Skin of body (tissue), 2 donors: ENCODE results near the gene F7. TPM values are rescaled to one million over a fixed set of nuclear protein-coding genes. Genes with fewer than 3 reads are reported as not detected.
"Not testable (repeated sequence)": the region's sequence is repeated elsewhere in the genome, so short reads cannot be mapped to it uniquely, and the experiment has no call there.

Experiments
- DNase-seq: peaks from one replicate; lab custom pipeline; 2025; lab: John Stamatoyannopoulos, UW
- total RNA-seq: library from RNA; depleted of rRNA; stranded (reverse); fragments of >200 nt; gene quantifications from one replicate; pipeline ENCODE4 v1.2.3, GENCODE V29; 2014

The F7 gene
- total RNA-seq, 1 donor from 2014 or later = 2.2 TPM

DNA sequence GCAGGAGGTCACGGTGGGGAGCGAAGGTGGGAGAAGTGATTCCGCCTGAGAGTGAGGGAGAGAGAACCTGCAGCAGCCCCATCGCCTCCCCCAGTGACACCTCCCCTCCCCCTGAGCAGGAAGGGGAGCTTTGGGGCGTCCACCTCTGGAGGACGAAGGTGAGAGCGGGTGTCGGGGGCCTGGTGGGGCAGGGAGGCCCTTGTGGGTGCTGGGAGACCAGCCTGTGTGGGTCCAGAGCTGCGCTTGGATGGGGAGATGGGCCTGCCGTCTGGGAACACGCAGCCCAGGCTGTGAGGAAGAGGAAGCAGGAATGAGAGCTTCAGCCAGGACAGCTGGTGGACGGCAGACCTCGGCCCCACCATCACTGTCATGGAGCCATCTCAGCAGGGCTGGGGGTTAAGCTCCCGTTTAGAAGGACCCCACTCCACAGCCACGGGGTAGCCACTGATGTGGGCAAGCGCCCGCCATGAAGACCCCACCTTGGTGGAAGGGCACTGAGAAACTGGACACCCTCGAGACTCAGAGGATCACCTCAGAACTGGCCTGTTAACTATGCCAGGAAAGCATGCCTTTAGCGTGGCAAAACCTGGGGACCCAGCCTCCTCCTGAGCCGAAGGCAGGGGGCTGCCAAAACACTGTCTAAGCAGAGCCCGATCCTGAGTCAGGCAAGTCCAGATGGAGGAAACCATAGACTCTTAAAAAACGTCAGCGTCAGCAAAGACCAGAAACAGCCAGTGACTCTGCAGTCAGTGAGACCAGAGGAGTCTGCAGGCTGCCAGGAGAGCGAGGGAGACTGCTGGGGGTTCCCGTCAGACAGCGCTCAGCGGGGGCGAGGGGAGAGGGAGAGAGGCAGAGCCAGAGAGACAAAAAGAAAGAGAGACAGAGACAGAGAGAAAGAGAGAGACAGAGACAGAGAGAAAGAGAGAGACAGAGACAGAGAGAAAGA, 46.4 kb downstream of the F7 start:
- DNase-seq = peak; percentile 18

DNA sequence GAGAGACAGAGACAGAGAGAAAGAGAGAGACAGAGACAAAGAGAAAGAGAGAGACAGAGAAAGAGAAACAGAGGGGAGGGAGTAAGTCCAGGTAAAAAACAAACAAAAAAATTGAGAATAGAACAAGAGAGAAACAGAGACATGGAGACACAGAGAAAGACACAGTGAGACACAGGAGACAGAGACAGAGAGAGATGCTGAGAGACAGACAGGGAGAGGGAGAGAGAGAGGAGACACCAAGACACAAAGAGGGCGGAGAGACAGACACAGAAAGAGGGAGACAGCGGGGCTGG, 47.0 kb downstream of the F7 start:
- DNase-seq = no peak

DNA sequence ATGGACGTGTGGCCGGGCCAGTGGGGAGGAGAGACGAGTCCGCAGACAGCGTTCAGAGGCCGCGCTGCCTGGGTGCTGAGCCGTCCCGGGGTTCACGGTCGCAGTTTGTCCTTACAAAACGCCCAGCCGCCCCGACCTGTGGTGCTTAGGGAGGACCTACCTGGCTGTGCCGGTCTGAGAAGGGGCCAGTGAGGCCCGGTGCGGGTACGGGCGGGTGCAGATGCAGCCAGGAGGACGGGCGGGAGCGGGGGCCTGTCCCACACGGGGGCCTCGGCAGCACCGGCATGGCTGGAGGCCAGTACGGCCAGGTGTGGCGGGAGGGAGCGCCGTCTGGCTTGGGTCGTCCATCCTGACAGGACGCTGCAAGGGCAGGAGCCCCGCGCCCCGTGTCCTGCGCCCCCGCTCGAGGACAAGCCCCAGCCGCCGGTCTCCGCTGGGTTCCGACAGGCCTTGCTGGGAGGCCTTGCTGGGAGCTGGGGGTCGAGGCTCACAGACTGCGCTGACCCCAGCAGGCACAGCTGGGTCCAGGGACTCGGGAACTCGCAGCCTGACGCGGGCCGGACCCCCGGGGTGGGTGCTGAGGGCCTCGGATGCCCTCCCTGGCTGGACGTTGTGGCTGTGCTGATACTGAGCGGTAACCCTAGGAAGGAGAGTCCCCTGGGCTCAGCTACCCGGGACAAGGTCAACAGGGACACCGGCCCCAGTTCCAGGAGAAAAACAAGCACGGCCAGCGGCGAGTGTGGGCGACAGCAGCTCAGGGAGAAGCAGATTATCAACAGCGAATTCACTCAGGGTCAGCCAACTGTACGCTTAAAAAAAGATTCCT, 47.6 kb downstream of the F7 start:
- DNase-seq = peak; percentile 11

DNA sequence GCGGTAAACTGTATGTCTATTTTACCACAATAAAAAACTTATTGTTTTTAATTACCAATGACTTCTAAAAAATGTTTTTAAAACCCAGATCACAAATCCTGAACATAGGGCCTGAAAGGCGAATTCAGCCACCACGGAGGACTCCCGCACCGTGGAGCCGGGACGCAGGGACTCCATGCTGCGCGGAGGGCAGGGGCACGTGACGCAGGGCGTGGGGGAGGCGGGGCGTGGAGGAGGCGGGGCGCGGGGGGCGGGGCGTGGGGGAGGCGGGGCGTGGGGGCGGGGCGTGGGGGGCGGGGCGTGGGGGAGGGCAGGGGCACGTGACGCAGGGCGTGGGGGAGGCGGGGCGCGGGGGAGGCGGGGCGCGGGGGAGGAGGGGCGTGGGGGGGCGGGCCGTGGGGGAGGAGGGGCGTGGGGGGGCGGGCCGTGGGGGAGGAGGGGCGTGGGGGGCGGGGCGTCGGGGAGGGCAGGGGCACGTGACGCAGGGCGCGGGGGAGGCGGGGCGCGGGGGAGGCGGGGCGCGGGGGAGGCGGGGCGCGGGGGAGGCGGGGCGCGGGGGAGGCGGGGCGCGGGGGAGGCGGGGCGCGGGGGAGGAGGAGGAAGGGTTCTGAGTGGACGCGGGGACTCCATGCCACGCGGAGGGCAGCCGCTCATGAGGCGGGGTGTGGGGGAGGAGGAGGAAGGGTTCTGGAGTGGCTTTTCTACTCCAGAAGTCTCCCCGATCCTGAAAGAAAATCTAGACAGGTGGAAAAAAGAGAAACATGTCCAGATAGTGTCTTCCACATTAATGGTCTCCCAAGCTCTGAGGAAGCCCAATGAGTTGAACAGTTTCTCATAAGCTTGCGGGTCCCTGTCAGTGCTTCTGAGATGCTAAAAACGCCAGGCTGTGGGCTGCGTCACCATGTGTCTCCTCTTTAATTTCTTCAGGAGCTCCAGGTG, 48.5 kb downstream of the F7 start:
- DNase-seq = peak; percentile 43

- DNase-seq = no peak
Observed at GRCh38 chr13:113155201-113155600, 49.6 kb downstream of the F7 start.

GRCh38 chr13:113155982-113156655, 50.5 kb downstream of the F7 start:
- DNase-seq = no peak

DNA sequence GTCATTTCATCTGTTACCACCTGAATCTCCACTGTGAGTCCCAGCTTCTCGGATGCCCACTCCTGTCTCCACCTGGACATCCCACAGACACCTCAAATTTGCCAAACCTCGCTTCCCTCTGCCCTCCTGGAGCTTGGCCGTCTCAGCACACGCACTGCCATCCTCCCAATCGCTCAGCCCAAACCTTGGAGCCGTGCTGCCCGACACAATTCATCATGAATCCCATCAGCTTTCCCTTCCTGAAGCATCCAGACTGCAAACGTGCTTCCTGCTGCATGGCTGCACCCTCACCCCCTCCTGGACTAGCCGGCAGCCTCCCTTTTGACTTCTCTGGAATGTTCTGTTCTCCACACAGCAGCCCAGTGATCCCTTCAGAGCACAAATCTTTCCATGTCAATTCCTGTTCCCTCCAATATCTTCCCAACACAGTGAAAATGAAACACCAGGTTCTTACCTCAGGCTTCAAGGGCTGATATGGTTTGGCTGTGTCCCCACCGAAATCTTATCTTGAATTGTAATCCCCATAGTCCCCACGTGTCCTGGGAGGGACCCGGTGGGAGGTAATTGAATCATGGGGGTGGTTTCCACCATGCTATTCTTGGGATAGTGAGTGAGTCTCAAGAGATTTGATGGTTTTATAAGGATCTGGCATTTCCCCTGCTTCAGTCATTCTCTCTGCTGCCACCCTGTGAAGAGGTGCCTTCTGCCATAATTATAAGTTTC, 51.8 kb downstream of the F7 start:
- no peak for DNase-seq

GRCh38 chr13:113157929-113158747, 52.5 kb downstream of the F7 start, which contains the start of gene PROZ:
PROZ (plus strand) TSS chr13:113158648; CDS start chr13:113158661, 13 bp downstream.
- DNase-seq = no peak

- no peak for DNase-seq
Observed at GRCh38 chr13:113158946-113159345, 53.4 kb downstream of the F7 start.

- DNase-seq = no peak
Observed at GRCh38 chr13:113159701-113160100, 54.1 kb downstream of the F7 start.

DNA sequence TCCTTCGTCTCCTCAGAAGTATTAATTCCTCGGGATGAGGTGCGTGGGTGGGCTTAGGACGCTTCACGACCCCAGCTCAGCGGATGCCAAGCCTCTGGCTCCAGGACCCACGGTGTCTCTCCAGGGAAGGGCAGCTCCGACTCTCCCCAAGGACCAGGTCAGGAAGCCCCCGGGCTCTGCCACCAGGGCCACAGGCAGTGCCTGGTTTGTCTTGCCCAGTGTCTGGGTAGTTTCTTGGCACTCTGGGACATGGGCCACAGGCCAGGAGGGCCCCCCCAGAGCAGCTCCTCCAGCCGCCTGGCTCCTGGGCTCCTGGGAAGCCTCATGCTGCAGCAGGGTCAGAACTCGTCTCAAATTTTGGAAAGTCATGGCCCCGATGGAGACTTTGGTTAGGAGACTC, 55.4 kb downstream of the F7 start:
- DNase-seq = no peak

DNA sequence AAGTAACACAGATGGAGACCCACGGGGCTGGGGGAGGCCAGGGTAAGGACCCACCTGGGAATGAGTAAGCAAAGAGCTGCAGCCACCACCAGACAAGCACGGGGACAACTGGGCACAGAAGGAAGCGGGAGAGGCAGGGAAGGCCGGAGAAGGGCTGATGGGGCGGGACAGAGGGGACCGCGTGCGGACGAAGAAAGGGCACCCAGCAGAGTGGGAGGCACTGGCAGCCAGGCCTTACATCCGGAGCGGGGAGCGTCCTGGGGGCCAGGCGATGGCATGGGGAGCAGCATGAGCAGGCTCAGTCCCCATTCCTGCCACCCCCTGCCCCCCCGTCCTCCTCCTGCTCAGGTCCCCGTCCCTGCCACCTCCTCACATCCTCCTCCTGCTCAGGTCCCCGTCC, 55.8 kb downstream of the F7 start:
- no peak for DNase-seq

DNA sequence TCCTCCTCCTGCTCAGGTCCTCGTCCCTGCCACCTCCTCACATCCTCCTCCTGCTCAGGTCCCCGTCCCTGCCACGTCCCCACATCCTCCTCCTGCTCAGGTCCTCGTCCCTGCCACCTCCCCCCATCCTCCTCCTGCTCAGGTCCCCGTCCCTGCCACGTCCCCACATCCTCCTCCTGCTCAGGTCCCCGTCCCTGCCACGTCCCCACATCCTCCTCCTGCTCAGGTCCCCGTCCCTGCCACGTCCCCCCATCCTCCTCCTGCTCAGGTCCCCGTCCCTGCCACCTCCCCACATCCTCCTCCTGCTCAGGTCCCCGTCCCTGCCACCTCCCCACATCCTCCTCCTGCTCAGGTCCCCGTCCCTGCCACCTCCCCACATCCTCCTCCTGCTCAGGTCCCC, 56.4 kb downstream of the F7 start:
- not testable (repeated sequence) for DNase-seq

DNA sequence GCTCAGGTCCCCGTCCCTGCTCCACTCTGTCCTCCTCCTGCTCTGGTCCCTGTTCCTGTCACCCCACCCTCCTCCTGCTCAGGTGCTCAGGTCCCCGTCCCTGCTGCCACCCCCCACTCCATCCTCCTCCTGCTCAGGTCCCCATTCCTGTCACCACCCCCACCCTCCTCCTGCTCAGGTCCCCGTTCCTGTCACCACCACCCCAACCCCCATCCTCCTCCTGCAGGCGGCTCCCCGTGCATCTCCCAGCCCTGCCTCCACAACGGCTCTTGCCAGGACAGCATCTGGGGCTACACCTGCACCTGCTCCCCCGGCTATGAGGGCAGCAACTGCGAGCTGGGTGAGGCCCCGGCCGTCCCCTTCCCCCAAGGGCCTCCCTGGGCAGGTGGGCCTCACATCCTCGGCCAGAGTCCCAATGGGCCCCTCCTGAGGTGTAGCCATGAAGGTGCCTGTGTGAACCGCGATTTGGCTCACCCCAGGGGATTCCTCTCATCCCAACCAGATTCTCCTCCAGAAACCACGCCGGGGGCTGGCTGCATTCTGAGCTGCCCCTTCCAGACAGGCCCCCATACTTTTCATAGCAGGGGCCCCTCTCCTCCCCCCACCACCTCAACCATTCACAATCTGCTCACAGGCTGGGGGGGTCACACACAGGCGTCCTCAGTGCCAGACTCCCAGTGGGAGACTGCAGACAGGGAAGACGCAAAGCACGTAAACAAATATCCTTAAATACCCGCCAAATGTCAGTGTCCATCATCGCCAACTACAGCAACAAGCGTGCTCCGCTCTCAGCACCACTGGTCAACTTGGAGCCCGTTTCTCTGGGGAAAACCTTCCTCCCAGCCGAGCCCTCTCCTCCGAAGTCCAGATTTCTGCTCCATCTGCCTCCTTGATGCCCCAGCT, 57.4 kb downstream of the F7 start:
- DNase-seq = no peak

- DNase-seq = no peak
Observed at GRCh38 chr13:113164492-113164891, 58.9 kb downstream of the F7 start.

DNA sequence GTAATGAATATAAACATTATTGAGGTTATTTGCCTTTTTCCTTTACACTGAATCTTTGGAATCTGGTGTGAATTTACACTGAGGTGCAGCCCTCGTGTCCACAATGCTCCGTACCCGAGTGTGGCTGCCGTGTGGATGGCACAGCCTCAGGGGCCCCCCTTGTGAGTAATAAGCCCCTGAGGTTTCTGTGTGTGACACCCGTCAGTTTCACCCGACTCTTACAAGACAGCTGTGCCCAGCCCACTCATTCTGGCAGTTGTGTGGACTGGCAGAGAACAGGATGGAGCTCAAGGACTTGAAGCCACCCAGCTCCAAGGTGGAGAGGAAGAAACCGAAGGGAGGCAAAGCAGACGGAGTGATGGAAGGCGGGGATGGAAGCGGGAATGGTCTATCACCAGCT, 60.7 kb downstream of the F7 start:
- DNase-seq = no peak

GRCh38 chr13:113166681-113167080, 61.1 kb downstream of the F7 start:
- DNase-seq = no peak

DNA sequence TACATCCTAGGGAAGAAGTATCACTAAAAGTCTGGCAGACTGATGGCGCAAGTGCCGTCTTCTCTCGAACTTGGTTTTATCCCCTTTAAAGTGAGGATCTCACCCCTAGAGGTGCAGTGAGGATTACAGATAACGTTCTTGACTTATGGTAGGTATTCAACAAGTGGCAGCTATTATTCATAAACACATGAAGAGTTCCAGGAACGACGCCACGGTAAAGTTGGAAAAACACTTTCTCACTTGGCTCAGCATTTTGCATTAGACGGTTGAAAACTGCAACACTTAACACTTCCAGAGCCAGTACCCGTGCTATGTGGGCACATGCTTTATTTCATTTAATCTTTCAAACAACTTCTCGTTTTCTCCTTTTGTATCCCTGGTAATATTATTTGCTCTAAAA, 61.6 kb downstream of the F7 start:
- DNase-seq = no peak
